OCI-LY7 (cell line): ENCODE data around the gene PHACTR3.

ENCODE experiments used
- CTCF ChIP-seq: fragments of 200-600 bp; sonication (generic); conservative IDR thresholded peaks from 2 replicates; pipeline ENCODE4 v1.5.1; 2014; ENCODE audit warnings: mild to moderate bottlenecking, antibody characterized with exemption, low read length, moderate library complexity, mixed read lengths
- EZH2phosphoT487 ChIP-seq: fragments of 200-600 bp; sonication (generic); IDR thresholded peaks from 2 replicates; pipeline ENCODE4 v1.6.1; 2018; ENCODE audit warnings: low read depth, borderline replicate concordance, mild to moderate bottlenecking, mixed run types, antibody characterized with exemption, low read length, moderate library complexity, mixed read lengths

DNA sequence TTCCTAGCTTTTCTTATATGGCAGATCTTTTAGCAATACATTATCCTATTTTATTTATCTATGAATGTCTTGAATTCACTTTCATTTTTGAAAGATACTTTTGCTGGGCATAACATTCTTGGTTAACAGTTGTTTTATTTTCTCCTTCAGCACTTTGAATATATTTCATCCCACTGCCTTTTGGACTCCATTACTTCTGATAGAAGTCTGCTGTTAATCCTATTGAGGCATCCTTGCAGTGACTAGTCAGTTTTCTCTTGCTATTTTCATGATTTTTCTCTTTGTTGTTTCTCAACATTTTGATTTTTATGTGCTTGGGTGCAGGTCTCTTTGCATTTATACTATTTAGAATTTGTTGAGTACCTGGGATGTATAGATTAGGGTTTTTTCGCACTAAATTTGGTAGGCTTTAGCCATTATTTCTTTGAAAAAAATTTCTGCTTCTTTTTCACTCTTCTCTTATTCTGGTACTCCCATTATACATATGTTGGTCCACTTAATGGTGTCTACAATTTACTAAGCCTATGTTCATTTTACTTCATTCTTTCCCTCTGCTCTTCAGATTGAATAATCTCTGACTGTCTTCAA is 53.2 kb downstream of the PHACTR3 start:
- TF ChIP-seq CTCF (no peak), EZH2phosphoT487 (no peak)
